Frontal cortex (tissue), 4 donors: ENCODE results near the gene MARCKSL1. TPM values are rescaled to one million over a fixed set of nuclear protein-coding genes. Genes with fewer than 3 reads are reported as not detected.
A peak's percentile ranks its signal among the peaks of the same experiment; 100 is the strongest.

Experiments used
- DNase-seq, 2 donors: peaks; one replicate each; pipeline ENCODE4 v3.0.0; 2012; ENCODE audit warnings: low spot score in 2 of 2
- FAIRE-seq: peaks from 2 replicates; lab custom pipeline; 2012; peaks lifted over from hg19 to GRCh38; lab: Jason Lieb, UNC
- total RNA-seq: library from RNA; depleted of rRNA; stranded (reverse); fragments of >200 nt; gene quantifications from one replicate; pipeline ENCODE4 v1.2.3, GENCODE V29; 2014
- donor health status: control.
- donor health status: control.
- donor health status: control.

MARCKSL1 gene
- total RNA-seq, 1 donor from 2014 or later, result 373 TPM

GRCh38 chr1:32353886-32354570 is 18.0 kb upstream of the MARCKSL1 start:
- no peak for FAIRE-seq
- no peak for DNase-seq

- no peak for FAIRE-seq
- DNase-seq, result no peak
Observed at GRCh38 chr1:32353431-32353830, 17.4 kb upstream of the MARCKSL1 start.

GRCh38 chr1:32352831-32353383 is 16.9 kb upstream of the MARCKSL1 start:
- FAIRE-seq, result no peak

GRCh38 chr1:32352239-32352745 is 16.3 kb upstream of the MARCKSL1 start:
- DNase-seq (no peak), FAIRE-seq (no peak)

More at GRCh38 chr1:32352831-32353383, 16.9 kb upstream of the MARCKSL1 start:
- no peak for DNase-seq

- FAIRE-seq (no peak), DNase-seq (peak; percentile 91 to 95)
Observed at GRCh38 chr1:32351399-32352238, 15.6 kb upstream of the MARCKSL1 start.

- FAIRE-seq (no peak), DNase-seq (peak; percentile 59 to 73)
Observed at GRCh38 chr1:32350785-32351398, 14.9 kb upstream of the MARCKSL1 start.

- DNase-seq, result no peak
- no peak for FAIRE-seq
Observed at GRCh38 chr1:32349211-32349708, 13.2 kb upstream of the MARCKSL1 start.

- FAIRE-seq (no peak), DNase-seq (no peak)
Observed at GRCh38 chr1:32346532-32347157, 10.6 kb upstream of the MARCKSL1 start.

- DNase-seq, result no peak
- no peak for FAIRE-seq
Observed at GRCh38 chr1:32345289-32345827, 9.3 kb upstream of the MARCKSL1 start.

GRCh38 chr1:32342704-32343103 is 6.7 kb upstream of the MARCKSL1 start:
- FAIRE-seq (no peak), DNase-seq (no peak)

GRCh38 chr1:32341971-32342370 is 5.9 kb upstream of the MARCKSL1 start:
- DNase-seq, result no peak
- FAIRE-seq, result no peak

- DNase-seq (no peak), FAIRE-seq (no peak)
Observed at GRCh38 chr1:32341186-32341757, 5.2 kb upstream of the MARCKSL1 start.

GRCh38 chr1:32339363-32339978 is 3.4 kb upstream of the MARCKSL1 start:
- FAIRE-seq (no peak), DNase-seq (no peak)

GRCh38 chr1:32338637-32339145 is 2.7 kb upstream of the MARCKSL1 start:
- DNase-seq (no peak), FAIRE-seq (no peak)

GRCh38 chr1:32337855-32338636 is 2.0 kb upstream of the MARCKSL1 start:
- DNase-seq, result peak in 1 of 2 donors; percentile 65
- no peak for FAIRE-seq

GRCh38 chr1:32336963-32337675 is 1.1 kb upstream of the MARCKSL1 start:
- no peak for DNase-seq
- FAIRE-seq, result no peak

- no peak for FAIRE-seq
- DNase-seq, result no peak
Observed at GRCh38 chr1:32336591-32336932, 529 bp upstream of the MARCKSL1 start.
